CD4-positive, CD25-positive, alpha-beta regulatory T cell (primary cell): ENCODE results near the gene PCSK6. TPM values are rescaled to one million over a fixed set of nuclear protein-coding genes. Genes with fewer than 3 reads are reported as not detected.

ENCODE experiments used
- ATAC-seq, 2 donors: fragments of 150-1000 bp; cut with Tn5 transposase; one replicate each; pipeline ENCODE4 v1.10.0; 2021; ENCODE audit warnings: low read depth in 2 of 2, moderate number of reproducible peaks in 2 of 2, moderate library complexity in 1 of 2
- DNase-seq, 3 donors: peaks; one replicate each; pipeline versions ENCODE4 v3.0.0 to v3.0.0-alpha.2; 2012 to 2022; ENCODE audit warnings: mixed read lengths in 1 of 3
- H3K27ac ChIP-seq: one replicate; pipeline ENCODE4 v1.7.0; 2013; ENCODE audit warnings: mild to moderate bottlenecking, low read length; ENCODE audit not compliant: insufficient read depth, poor library complexity, severe bottlenecking
- H3K27me3 ChIP-seq: one replicate; pipeline ENCODE4 v1.7.0; 2013; ENCODE audit warnings: low read length; ENCODE audit not compliant: control insufficient read depth, insufficient read depth
- H3K36me3 ChIP-seq: one replicate; pipeline ENCODE4 v1.7.0; 2013; ENCODE audit warnings: mild to moderate bottlenecking, low read length, moderate library complexity; ENCODE audit not compliant: control insufficient read depth, insufficient read depth
- H3K4me1 ChIP-seq: 2 replicates; pipeline ENCODE4 v1.7.0; 2013; ENCODE audit warnings: mild to moderate bottlenecking, low read length; ENCODE audit not compliant: insufficient read depth, control insufficient read depth, poor library complexity, severe bottlenecking
- H3K4me3 ChIP-seq: one replicate; pipeline ENCODE4 v1.7.0; 2013; ENCODE audit warnings: low read depth, mild to moderate bottlenecking, low read length, moderate library complexity
- H3K9me3 ChIP-seq, 2 experiments: 1 replicate in 1 of 2; 2 replicates in 1 of 2; pipeline ENCODE4 v1.7.0; 2013; ENCODE audit warnings: low read length in 2 of 2, mild to moderate bottlenecking in 1 of 2, moderate library complexity in 1 of 2; ENCODE audit not compliant: control insufficient read depth in 2 of 2
- H3K27ac Mint-ChIP-seq, 3 donors: one replicate each; pipeline ENCODE4 v1.8.0; 2020 to 2022; ENCODE audit warnings: mild to moderate bottlenecking in 3 of 3, mixed read lengths in 3 of 3, moderate library complexity in 2 of 3
- H3K27me3 Mint-ChIP-seq: one replicate; pipeline ENCODE4 v1.8.0; 2022; ENCODE audit warnings: mild to moderate bottlenecking, mixed read lengths
- H3K36me3 Mint-ChIP-seq: one replicate; pipeline ENCODE4 v1.8.0; 2020; ENCODE audit warnings: mixed read lengths
- H3K4me1 Mint-ChIP-seq, 4 donors: one replicate each; pipeline ENCODE4 v1.8.0; 2020 to 2022; ENCODE audit warnings: mixed read lengths in 4 of 4, mild to moderate bottlenecking in 1 of 4
- H3K4me3 Mint-ChIP-seq, 4 donors: one replicate each; pipeline ENCODE4 v1.8.0; 2020 to 2022; ENCODE audit warnings: mild to moderate bottlenecking in 4 of 4, mixed read lengths in 4 of 4, moderate library complexity in 3 of 4
- H3K9me3 Mint-ChIP-seq, 7 donors: one replicate each; pipeline ENCODE4 v1.8.0; 2020 to 2022; ENCODE audit warnings: mixed read lengths in 7 of 7, mild to moderate bottlenecking in 3 of 7, moderate library complexity in 2 of 7
- polyA plus RNA-seq, 4 donors: library from polyadenylated mRNA; unstranded; fragments of 300-500 nt; fragmentation: Illumina TruSeq; gene quantifications; one replicate each; pipeline ENCODE4 v1.2.3, GENCODE V29; 2021
- total RNA-seq: library from RNA; stranded (reverse); gene quantifications from one replicate; pipeline ENCODE4 v1.2.3, GENCODE V29; 2022

Gene PCSK6
- total and polyA plus RNA-seq, 5 donors from 2014 or later = 0.07 to 1.1 (median 0.22) TPM; not detected in 1

DNA sequence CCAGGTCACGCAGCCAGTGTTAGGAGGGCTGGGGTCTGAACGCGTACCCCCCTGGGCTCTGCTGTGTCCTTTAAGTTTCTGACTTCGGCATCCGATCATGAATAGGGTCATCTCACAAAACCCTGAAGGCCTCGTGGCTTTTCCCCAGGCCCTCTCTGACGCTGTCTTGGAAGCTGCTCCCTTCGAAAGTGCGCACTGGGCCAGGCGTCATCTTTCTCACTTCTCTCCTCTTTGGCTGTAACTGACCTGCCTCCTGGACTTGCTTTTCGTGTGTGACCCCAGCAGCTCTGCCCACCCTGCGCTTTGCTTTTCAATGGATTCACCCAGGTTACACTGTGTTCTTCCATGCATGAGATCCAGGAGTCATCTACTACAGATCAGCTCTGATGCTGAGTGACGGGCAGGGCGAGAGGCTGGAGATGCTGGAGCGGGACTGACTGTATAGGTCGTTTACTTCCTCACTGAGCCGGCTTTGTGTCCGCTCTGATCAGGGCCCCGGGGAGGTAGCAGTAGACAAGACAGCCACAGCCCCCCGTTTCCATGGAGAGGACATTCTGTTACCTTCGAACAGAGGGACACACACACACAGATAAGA is 45.0 kb upstream of the PCSK6 start:
- Histone ChIP-seq H3K27ac (no peak overlapping the region), H3K9me3 (no peaks in the 10 kb centered on the region), H3K4me3 (no peak overlapping the region), H3K4me1 (no peaks in the 10 kb centered on the region), H3K36me3 (no peaks in the 10 kb centered on the region), H3K27me3 (no peaks in the 10 kb centered on the region)
- Mint-ChIP-seq H3K36me3 (no peaks in the 10 kb centered on the region), H3K27ac (no peak overlapping the region), H3K9me3 (peaks cover 0 to 1% (median 0%) of the 10 kb centered on the region in 7 donors), H3K4me1 (no peaks in the 10 kb centered on the region), H3K27me3 (no peaks in the 10 kb centered on the region), H3K4me3 (no peak overlapping the region)
- DNase-seq = no peak
- no peak for ATAC-seq

DNA sequence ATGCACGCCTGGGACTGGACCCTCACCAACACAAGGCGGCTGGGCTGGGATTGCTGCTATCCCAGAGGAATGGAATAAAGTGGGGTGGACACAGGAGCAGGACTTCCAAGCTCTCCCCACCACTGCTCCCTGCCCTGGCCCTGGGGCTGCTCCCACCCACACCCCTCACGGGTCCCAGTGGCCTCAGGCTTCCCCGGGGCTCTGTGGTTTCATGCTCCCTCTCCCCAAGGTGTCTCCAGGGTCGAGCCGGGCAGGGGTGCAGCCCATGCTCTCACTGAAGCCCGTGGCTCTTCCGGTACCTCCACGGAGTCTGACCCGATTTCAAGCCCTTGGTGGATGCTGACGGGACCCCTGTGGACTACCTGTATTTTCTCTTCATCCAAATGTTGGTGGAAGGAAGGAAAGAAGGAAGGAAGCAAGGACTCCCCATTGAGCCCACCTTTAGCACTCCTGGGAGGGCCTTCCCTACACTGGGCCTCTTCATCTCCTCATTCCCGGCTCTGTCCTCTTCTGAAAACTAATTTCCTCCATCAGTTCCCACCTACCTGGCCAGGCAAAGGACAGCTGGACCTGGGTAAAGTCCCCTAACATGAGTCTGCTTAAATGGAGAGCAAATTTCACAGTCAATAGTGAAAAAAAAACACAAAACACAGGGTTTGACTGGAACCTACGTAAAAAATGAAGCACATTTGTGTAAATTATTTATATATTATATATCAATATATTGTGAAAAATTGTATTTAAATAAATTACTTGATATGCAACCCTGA is 44.0 kb upstream of the PCSK6 start:
- Mint-ChIP-seq H3K9me3 (peaks cover 0 to 1% (median 0%) of the 10 kb centered on the region in 7 donors), H3K4me1 (no peaks in the 10 kb centered on the region), H3K36me3 (no peaks in the 10 kb centered on the region), H3K27me3 (no peaks in the 10 kb centered on the region), H3K4me3 (no peak overlapping the region), H3K27ac (peak overlapping the region in 1 of 3 donors; percentile 14)
- ATAC-seq (no peak), DNase-seq (no peak)
- Histone ChIP-seq H3K36me3 (no peaks in the 10 kb centered on the region), H3K27me3 (no peaks in the 10 kb centered on the region), H3K4me3 (no peak overlapping the region), H3K27ac (no peak overlapping the region), H3K4me1 (no peaks in the 10 kb centered on the region), H3K9me3 (no peaks in the 10 kb centered on the region)

DNA sequence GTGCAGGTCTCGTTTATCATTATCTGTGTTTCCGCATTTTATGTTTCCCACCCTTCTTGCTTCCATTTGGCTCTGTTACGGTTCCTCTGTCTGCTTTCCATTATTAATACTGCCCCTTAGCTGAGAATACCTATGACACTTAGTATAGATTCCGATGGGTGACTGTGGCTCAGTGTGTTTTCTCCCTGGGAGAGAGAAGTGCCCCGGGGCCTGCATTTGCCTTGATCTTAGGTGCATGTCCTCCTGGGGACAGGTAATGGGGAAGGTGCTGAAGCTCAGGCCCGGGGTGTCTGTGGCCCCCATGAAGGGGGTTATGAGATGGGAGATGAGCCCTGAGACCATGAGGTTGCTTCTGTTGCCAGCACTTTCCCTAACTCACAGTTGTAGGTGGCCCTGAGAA is 43.4 kb upstream of the PCSK6 start:
- DNase-seq = no peak
- H3K27me3 Mint-ChIP-seq = no peaks in the 10 kb centered on the region

DNA sequence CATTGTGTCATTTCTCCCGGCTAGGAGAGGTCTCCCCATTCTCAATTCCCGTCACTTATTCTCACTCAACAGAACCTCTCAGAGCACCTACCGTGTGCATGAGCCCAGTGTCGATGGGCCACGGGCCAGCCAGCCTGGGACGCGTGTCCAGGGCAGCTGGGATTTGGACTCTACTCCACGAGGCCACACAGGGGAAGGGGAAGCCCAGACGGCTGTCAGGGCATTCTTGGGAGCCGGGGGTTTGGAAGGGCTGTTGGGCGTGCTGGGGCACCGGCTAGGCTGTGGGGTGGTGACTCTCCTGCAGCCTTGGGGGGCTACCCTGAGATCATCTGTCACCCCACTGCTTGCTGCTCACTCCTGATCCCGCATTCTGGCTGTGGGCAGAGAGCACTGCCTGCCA is 41.7 kb upstream of the PCSK6 start:
- H3K9me3 Mint-ChIP-seq = no peaks in the 10 kb centered on the region
- H3K4me1 ChIP-seq = no peaks in the 10 kb centered on the region
- DNase-seq = no peak

More for the DNA sequence above, 43.4 kb upstream of the PCSK6 start:
- Histone ChIP-seq H3K27me3 (no peaks in the 10 kb centered on the region), H3K4me3 (no peak overlapping the region), H3K4me1 (no peaks in the 10 kb centered on the region), H3K9me3 (no peaks in the 10 kb centered on the region), H3K27ac (no peak overlapping the region), H3K36me3 (no peaks in the 10 kb centered on the region)
- H3K36me3 Mint-ChIP-seq = no peaks in the 10 kb centered on the region
- no peaks in the 10 kb centered on the region for H3K9me3 Mint-ChIP-seq
- no peak for ATAC-seq
- no peaks in the 10 kb centered on the region for H3K4me1 Mint-ChIP-seq
- H3K4me3 Mint-ChIP-seq = no peak overlapping the region
- H3K27ac Mint-ChIP-seq = no peak overlapping the region

DNA sequence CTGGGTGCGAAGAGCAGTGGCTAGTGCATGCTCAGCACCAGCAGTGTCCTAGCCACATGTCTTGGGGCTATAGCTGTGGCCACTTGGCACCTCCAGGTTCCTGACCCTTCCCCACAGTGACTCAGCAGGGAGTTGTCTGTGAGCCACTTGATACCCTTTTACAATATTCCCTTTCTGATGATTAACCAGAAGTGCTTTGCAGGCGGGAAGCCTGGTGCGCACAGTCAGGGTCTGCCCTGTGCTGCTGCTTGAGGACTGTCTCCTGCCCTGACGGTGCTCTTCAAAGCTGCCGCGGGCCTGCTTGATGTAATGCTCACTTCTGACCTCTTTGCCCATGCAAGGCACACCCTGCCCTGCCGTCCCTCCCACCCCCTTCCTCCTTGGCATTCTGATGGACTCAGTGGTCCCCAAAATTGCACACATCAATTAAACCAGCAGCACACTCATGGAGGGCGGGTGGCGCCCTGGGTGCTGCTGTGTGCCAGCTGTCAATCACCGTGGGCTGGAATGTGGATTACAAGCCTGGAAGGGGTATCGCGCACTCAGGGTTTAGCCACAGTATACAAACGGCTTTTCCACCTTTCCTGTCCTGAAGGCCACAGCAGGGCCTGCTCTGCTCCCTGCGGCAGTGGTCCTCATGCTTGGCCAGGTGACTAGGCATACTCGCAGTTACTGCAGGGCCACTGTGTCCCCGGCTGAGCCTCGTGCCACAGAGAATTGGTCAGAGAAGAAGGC is 40.9 kb upstream of the PCSK6 start:
- H3K4me3 Mint-ChIP-seq = no peak overlapping the region
- H3K27me3 Mint-ChIP-seq = no peaks in the 10 kb centered on the region
- no peaks in the 10 kb centered on the region for H3K36me3 Mint-ChIP-seq
- DNase-seq (no peak), ATAC-seq (no peak)
- H3K4me1 Mint-ChIP-seq = no peaks in the 10 kb centered on the region
- H3K27ac ChIP-seq = no peak overlapping the region
- H3K36me3 ChIP-seq = no peaks in the 10 kb centered on the region
- no peaks in the 10 kb centered on the region for H3K4me1 ChIP-seq
- H3K9me3 Mint-ChIP-seq = no peaks in the 10 kb centered on the region
- H3K9me3 ChIP-seq = no peaks in the 10 kb centered on the region
- H3K27me3 ChIP-seq = no peaks in the 10 kb centered on the region
- H3K4me3 ChIP-seq = no peak overlapping the region
- no peak overlapping the region for H3K27ac Mint-ChIP-seq

More for the DNA sequence above, 41.7 kb upstream of the PCSK6 start:
- Mint-ChIP-seq H3K4me1 (no peaks in the 10 kb centered on the region), H3K4me3 (no peak overlapping the region), H3K27me3 (no peaks in the 10 kb centered on the region), H3K27ac (no peak overlapping the region), H3K36me3 (no peaks in the 10 kb centered on the region)
- Histone ChIP-seq H3K4me3 (no peak overlapping the region), H3K36me3 (no peaks in the 10 kb centered on the region), H3K27ac (no peak overlapping the region), H3K27me3 (no peaks in the 10 kb centered on the region), H3K9me3 (no peaks in the 10 kb centered on the region)
- ATAC-seq = no peak

DNA sequence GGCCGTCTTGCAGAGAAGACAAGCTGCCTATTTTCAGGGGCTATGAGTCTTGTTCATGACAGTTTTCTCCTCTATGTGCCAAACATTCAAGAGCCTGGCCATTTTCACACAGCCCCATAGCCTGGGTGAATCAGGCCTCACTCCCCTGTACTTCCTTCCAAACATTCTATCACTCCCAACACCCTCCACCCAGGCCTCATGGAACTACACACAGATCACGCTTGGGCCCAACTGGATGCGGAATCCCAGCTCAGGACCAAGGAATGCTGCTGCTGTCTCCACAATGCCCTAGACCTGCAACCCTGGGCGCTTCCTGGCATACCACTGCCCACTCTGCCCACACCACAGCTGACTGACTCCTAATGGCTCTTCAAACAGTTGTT is 39.4 kb upstream of the PCSK6 start:
- Mint-ChIP-seq H3K4me3 (no peak overlapping the region), H3K27me3 (peaks cover 8% of the 10 kb centered on the region), H3K36me3 (no peaks in the 10 kb centered on the region), H3K27ac (no peak overlapping the region), H3K9me3 (peaks cover 0 to 2% (median 0%) of the 10 kb centered on the region in 7 donors), H3K4me1 (no peaks in the 10 kb centered on the region)
- Histone ChIP-seq H3K27ac (no peak overlapping the region), H3K4me1 (no peaks in the 10 kb centered on the region), H3K36me3 (no peaks in the 10 kb centered on the region), H3K27me3 (no peaks in the 10 kb centered on the region), H3K4me3 (no peak overlapping the region), H3K9me3 (no peaks in the 10 kb centered on the region)
- DNase-seq = no peak
- no peak for ATAC-seq

DNA sequence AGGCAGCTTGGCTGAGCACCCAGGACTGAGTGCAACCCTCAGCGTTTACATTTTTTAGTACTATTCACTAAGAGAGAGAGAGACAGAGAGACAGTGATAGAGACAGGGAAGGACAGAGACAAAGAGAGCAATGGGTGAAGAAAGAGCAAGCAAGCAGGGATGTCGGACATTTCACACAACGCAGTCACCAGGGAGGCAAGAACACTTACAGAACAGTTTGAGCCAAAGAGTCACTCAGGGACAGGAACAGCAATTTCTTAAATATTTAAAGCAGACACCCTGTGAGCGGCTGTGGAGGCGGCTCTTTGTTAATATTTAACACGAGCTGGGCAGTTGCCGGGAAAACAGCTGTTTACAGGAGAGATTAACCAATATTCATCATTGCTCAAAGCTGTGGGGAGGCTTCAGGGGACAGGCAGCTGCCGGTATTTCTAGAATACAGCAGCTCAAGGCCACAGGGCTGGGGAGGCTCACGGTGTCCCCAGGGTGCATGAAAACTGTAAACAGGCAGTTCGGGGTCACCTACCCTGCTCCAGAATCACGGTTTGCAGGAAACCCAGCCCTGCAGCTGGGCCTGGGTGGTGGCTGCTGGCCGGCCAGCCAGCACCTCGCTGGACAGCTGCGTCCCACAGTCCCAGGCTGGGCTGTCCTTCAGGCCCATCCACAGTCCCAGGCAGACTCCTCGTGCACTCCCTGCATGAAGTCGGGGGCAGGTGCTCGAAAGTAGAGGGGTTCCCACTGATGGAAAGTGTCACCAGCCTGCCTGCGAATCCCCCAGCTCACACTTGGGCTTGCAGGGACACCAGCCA is 38.8 kb upstream of the PCSK6 start:
- no peak overlapping the region for H3K27ac Mint-ChIP-seq
- no peaks in the 10 kb centered on the region for H3K4me1 Mint-ChIP-seq
- no peak overlapping the region for H3K4me3 Mint-ChIP-seq
- H3K4me3 ChIP-seq = no peak overlapping the region
- no peak for DNase-seq
- no peaks in the 10 kb centered on the region for H3K36me3 ChIP-seq
- H3K36me3 Mint-ChIP-seq = no peaks in the 10 kb centered on the region
- H3K27me3 Mint-ChIP-seq = peaks cover 8% of the 10 kb centered on the region
- no peak for ATAC-seq
- no peaks in the 10 kb centered on the region for H3K9me3 ChIP-seq
- H3K27ac ChIP-seq = no peak overlapping the region
- no peaks in the 10 kb centered on the region for H3K4me1 ChIP-seq
- peaks cover 0 to 2% (median 0%) of the 10 kb centered on the region in 7 donors for H3K9me3 Mint-ChIP-seq
- no peaks in the 10 kb centered on the region for H3K27me3 ChIP-seq
